Activated T-cell treated with anti-CD3 and anti-CD28 coated beads for 48 hours (primary cell): ENCODE data around the gene ANKDD1A.

Source experiments
- DNase-seq: peaks from one replicate; pipeline ENCODE4 v3.0.0-alpha.2; 2020; ENCODE audit warnings: low read depth

The ANKDD1A gene

GRCh38 chr15:64925335-64926330 is 13.9 kb downstream of the ANKDD1A start:
- DNase-seq, result no peak

DNA sequence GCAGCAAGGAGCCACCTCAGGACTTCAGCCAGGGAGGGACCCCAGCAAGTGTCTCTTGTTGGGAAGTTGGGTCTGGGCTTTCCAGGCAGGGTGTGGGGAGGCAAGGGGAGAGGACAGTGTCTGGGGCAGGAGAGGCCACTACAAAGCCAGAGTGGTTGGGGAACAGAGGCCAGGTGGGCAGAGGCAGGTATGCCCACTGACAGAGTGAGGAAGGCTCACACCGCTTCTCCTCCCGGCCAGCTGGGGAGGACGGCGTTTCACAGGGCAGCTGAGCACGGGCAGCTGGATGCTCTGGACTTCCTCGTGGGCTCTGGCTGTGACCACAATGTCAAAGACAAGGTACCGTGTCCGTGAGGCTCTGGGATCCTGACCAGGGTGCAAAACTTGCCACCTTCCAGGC is 15.0 kb downstream of the ANKDD1A start:
- DNase-seq, result no peak

GRCh38 chr15:64928626-64929220 is 17.0 kb downstream of the ANKDD1A start:
- no peak for DNase-seq

- DNase-seq, result no peak
These were observed 18.4 kb downstream of the ANKDD1A start for GRCh38 chr15:64930019-64930652.

GRCh38 chr15:64930778-64931371 is 19.2 kb downstream of the ANKDD1A start:
- DNase-seq, result no peak

GRCh38 chr15:64931381-64931780 is 19.7 kb downstream of the ANKDD1A start:
- no peak for DNase-seq

- DNase-seq, result no peak
These were observed 22.3 kb downstream of the ANKDD1A start for GRCh38 chr15:64934023-64934422.

- DNase-seq, result no peak
These were observed 26.5 kb downstream of the ANKDD1A start for GRCh38 chr15:64938192-64938591.

DNA sequence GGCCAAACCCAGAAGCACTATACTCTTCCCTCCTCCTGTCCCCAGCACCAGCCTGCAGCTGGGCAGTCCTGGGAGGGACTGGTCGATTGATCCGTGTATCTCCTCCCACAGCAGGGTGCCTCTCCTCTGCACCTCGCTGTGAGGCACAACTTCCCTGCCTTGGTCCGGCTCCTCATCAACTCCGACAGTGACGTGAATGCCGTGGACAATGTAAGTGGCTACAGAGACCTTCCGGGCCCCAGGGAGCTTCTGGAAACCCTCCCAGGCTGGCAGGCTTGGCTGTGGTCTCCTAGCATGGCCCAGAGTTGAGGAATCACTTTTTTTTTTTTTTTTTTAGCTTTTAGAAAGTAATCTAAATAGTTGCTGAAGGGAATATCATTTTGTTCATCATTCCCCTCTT is 30.7 kb downstream of the ANKDD1A start:
- DNase-seq, result no peak

DNA sequence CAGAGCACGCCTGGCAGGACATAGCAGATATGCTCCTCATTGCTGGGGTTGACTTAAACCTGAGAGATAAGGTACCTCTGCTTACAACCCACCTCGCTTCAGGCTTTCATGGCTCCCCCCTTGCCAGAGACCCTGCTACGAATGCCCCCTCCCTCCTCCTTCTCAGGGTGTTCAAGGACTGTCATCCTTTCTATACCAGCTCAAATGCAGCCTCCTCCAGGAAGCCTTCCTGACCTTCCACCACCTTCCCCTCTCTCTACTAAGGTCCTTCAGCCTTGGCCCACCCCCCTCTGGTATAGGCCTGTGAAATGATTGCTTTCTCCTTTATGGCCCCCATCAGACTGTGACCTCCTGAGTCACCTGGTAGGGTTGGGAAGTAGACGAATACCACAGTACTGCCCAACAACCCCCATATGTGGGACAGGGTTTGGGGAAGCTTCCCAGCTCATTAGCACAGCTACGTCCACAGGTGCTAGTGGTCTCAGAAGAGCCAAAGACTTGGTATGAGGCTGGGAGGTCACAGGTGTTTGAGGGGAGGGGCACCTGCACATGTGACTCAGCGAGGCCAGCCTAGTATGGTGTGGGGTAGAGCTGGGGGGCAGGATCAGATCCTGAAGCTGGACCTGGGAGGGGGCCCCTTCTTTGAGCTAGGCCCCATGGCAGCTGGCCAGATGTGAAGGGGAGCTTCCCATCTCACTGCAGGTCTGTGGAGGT is 32.0 kb downstream of the ANKDD1A start:
- no peak for DNase-seq

- no peak for DNase-seq
These were observed 33.3 kb downstream of the ANKDD1A start for GRCh38 chr15:64944961-64945360.

GRCh38 chr15:64947211-64947610 is 35.5 kb downstream of the ANKDD1A start:
- DNase-seq, result no peak

DNA sequence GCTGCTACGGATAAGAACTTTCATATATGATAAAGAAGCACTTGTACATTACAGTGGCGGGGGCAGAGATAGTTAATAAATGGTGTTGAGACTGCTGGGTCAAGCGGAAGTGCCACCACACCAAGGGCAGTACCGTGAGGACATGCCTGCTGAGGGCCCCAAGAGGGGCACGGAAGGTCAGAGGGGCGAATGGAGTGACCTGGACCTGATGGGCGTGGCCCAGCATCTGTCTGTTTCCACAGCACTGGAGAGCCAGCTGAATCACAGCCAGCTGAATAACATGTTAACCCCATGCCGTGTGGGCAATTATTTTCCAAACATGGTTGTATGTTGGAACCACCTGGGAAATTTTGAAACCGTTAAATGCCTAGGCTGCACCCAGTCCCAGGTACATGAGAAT is 37.2 kb downstream of the ANKDD1A start:
- no peak for DNase-seq

- no peak for DNase-seq
These were observed 37.9 kb downstream of the ANKDD1A start for GRCh38 chr15:64949383-64950186.

GRCh38 chr15:64950888-64951287 is 39.2 kb downstream of the ANKDD1A start:
- no peak for DNase-seq

DNA sequence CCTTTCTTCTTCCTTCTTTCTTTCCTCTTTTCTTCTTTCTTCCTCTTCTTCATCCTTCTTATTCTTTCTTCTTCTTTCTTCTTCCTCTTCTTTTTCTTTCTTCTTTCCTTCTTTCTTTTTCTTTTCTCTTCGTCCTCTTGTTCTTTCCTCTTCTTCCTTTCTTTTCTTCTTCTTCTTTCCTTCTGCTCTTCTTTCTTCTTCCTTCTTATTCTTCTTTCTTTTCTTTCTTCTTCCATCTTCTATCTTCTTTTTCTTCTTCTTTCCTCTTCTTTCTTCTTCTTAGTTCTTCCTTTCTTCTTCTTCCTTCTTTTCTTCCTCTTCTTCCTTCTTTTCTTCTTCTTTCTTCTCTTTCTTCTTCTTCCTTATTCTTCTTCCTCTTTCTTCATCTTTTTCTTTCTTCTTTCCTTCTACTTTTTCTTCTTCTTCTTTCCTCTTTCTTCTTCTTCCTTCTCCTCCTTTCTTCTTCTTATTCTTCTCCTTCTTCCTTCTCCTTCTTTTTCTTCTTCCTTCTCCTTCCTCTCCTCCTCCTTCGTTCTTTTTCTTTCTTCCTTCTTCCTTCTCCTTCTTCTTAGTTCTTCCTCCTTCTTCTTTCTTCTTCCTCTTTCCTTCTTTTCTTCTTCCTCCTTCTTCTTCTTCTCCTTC is 40.2 kb downstream of the ANKDD1A start:
- DNase-seq, result no peak

DNA sequence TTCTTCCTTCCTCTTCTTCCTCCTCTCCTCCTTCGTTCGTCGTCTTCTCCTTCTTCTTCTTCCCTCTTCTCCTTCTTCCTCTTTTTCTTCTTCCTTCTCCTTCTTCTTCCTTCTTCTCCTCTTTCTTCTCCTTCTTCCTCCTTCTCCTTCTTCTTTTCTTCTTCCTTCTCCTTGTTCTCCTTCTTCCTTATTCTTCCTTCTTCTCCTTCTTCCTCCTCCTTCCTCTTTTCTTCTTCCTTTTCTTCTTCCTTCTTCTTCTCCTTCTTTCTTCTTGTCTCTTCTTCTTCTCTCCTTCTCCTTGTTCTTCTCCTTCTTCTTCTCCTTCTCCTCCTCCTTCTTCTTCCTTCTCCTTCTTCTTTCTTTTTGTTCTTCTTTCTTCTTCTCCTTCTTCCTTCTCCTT is 42.7 kb downstream of the ANKDD1A start:
- no peak for DNase-seq

DNA sequence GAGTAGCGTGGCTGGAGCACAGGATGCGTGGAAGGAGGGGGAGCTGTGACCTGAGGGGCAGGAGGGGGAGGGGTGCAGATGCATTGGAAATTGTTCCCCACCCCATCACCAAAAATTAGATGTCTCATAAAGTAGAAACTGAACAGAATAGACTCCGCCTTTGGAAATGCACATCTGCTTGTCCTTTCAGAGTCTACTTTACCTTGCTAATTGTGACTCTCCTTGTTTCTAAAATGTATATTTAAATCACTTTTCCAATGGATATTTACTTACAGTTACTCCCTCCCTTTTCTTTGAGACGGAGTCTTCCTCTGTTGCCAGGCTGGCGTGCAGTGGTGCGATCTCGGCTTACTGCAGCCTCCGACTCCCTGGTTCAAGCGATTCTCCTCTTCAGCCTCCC is 47.4 kb downstream of the ANKDD1A start:
- DNase-seq, result no peak

DNA sequence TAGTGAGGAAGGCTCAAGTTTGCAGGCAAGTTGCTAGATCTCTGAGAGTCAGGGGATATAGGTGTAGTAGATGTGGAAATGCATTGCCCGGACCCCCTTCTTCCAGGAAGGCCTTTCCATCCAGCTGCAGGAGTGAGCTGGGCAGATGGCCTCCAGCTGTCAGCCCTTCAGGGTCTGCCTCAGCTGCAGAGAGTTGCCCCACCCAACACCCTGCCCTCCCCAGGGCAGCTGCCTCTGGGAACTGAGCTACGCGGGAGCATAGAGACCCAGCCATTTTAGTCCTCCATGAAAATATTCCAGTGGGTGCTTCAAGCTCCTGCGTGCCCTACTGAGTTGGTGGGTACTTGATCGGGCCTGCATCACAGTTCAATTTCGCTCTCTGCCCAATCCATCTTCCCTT is 48.5 kb downstream of the ANKDD1A start:
- no peak for DNase-seq

DNA sequence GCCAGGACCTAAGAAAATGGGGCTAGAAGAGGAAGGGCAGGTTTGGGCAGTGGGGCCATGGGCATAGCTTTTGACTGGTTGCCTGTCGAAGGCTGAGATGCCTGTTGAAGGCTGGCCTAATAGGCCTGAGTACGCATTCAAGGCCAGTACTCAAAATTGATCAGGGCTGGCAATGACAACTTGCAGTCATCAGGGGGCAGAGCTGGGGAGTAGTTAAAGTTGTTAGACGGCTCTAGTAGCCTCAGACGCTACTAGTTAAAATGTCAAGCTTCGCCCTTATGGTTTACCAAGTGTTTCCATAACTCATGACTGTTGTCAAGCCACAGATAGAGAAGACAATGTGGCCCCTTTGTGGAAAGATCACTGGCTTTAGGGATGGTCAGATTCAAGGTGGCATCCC is 49.3 kb downstream of the ANKDD1A start:
- no peak for DNase-seq

- no peak for DNase-seq
These were observed 57.7 kb downstream of the ANKDD1A start for GRCh38 chr15:64969401-64969800.
